ENCODE results near the gene BEX3.

Gene BEX3

GRCh38 chrX:103414561-103414960 lies 38.2 kb downstream of the BEX3 start (continued):
- TF ChIP-seq PBX3 (CRISPR knock-in tag; IDR thresholded peaks at IDR 0.05) (no peak), ZNF391 (tag by site-specific recombination; IDR thresholded peaks at IDR 0.05; ENCODE audit: borderline replicate concordance, low read depth) (no peak)

DNA sequence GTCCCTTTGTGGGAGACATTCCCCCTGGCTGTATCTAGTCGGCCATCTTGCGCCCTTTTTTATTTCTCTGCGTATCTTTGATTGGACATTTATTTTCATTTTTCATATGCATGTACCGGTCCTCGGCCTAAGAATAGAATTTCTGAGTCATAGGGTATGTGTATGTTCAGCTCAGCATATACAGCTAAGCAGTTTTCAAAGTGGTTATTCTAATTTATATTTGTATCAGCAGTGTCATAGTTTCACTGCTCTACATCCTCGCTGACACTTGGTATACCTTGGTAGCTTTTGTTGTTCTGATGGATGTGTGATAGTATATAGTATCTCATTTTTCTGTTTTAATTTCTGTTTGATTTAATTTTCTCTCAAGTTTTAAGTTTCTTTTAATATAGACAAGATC lies 38.7 kb downstream of the BEX3 start:
- peak; percentile 55; the same call in 1 of the 2 replicates for TF ChIP-seq ZNF664 (tag by site-specific recombination; IDR thresholded peaks at IDR 0.05)
- TF ChIP-seq ZNF404 (tag by site-specific recombination; IDR thresholded peaks at IDR 0.05), result no peak
- ChIA-PET POLR2A (interaction anchor here (0.6 kb wide), 1 partner anchor 36 kb away, joined by 3 read pairs; no protein-coding TSS in a partner anchor), CTCF (no interaction called here)
- Histone ChIP-seq H3K4me3 (ENCODE audit: low read depth, low read length) (no peak overlapping the region), H3K4me1 (ENCODE audit: control insufficient read depth, insufficient read depth, low read length) (no peaks in the 10 kb centered on the region), H3K27ac (ENCODE audit: extremely low read depth, low read depth, low read length) (no peak overlapping the region), H3K9me3 (ENCODE audit: control insufficient read depth, insufficient read depth, low read depth, low read length) (no peaks in the 10 kb centered on the region), H3K36me3 (ENCODE audit: control insufficient read depth in 2 of 2, insufficient read depth in 1 of 2, low read length in 2 of 2) (no peaks in the 10 kb centered on the region)

GRCh38 chrX:103415528-103415927 lies 39.2 kb downstream of the BEX3 start:
- POLR2A ChIA-PET, result no interaction called here
- no peaks in the 10 kb centered on the region for H3K4me1 ChIP-seq (ENCODE audit: control insufficient read depth, insufficient read depth, low read length)
- H3K27ac ChIP-seq (ENCODE audit: extremely low read depth, low read depth, low read length), result no peak overlapping the region
- no peak overlapping the region for H3K4me3 ChIP-seq (ENCODE audit: low read depth, low read length)
- no peaks in the 10 kb centered on the region for H3K36me3 ChIP-seq (ENCODE audit: control insufficient read depth in 2 of 2, insufficient read depth in 1 of 2, low read length in 2 of 2)
- TF ChIP-seq ZNF529 (tag by site-specific recombination; IDR thresholded peaks at IDR 0.05; ENCODE audit: insufficient replicate concordance) (no peak), ZNF658 (tag by site-specific recombination; IDR thresholded peaks at IDR 0.05) (no peak), ZNF791 (tag by site-specific recombination; IDR thresholded peaks at IDR 0.05) (no peak), ZNF184 (tag by site-specific recombination; IDR thresholded peaks at IDR 0.05) (no peak), ZNF302 (tag by site-specific recombination; IDR thresholded peaks at IDR 0.05; ENCODE audit: low read depth) (no peak), ZNF24 (tag by site-specific recombination; IDR thresholded peaks at IDR 0.05) (no peak), ZNF391 (tag by site-specific recombination; IDR thresholded peaks at IDR 0.05; ENCODE audit: borderline replicate concordance, low read depth) (no peak), ZFP69B (tag by site-specific recombination; IDR thresholded peaks at IDR 0.05) (no peak)
- TF ChIP-seq, protein P1, sequence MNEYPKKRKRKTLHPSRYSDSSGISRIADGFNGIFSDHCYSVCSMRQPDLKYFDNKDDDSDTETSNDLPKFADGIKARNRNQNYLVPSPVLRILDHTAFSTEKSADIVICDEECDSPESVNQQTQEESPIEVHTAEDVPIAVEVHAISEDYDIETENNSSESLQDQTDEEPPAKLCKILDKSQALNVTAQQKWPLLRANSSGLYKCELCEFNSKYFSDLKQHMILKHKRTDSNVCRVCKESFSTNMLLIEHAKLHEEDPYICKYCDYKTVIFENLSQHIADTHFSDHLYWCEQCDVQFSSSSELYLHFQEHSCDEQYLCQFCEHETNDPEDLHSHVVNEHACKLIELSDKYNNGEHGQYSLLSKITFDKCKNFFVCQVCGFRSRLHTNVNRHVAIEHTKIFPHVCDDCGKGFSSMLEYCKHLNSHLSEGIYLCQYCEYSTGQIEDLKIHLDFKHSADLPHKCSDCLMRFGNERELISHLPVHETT (tag by site-specific recombination; IDR thresholded peaks at IDR 0.05), result no peak
- H3K9me3 ChIP-seq (ENCODE audit: control insufficient read depth, insufficient read depth, low read depth, low read length), result no peaks in the 10 kb centered on the region
- CTCF ChIA-PET, result no interaction called here

DNA sequence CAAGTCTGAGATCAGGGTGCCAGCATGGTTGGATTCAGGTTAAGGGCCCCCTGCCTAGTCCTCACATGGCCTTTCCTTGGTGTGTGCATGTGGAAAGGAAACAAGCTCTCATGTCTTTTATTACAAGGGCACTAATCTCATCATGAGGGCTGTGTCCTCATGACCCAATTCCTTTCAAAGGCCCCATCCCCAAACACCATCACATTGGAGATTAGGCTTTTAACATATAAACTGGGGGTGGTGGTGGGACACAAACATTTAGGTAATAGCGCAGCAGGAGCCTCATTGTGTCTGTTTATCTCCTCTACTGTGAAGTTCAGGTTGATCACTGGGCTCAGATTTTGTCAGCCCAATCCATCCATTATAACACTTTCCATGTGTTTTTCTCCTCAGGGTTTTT lies 41.0 kb downstream of the BEX3 start:
- Histone ChIP-seq H3K36me3 (ENCODE audit: control insufficient read depth in 2 of 2, insufficient read depth in 1 of 2, low read length in 2 of 2) (no peaks in the 10 kb centered on the region), H3K4me3 (ENCODE audit: low read depth, low read length) (no peak overlapping the region), H3K4me1 (ENCODE audit: control insufficient read depth, insufficient read depth, low read length) (no peaks in the 10 kb centered on the region), H3K9me3 (ENCODE audit: control insufficient read depth, insufficient read depth, low read depth, low read length) (no peaks in the 10 kb centered on the region), H3K27ac (ENCODE audit: extremely low read depth, low read depth, low read length) (no peak overlapping the region)
- TF ChIP-seq ZNF707 (tag by site-specific recombination; IDR thresholded peaks at IDR 0.05) (no peak), ZNF146 (tag by site-specific recombination; IDR thresholded peaks at IDR 0.05) (no peak), ZNF169 (tag by site-specific recombination; IDR thresholded peaks at IDR 0.05) (no peak), ZNF114 (tag by site-specific recombination; IDR thresholded peaks at IDR 0.05) (no peak)
- TF ChIP-seq, protein P2, sequence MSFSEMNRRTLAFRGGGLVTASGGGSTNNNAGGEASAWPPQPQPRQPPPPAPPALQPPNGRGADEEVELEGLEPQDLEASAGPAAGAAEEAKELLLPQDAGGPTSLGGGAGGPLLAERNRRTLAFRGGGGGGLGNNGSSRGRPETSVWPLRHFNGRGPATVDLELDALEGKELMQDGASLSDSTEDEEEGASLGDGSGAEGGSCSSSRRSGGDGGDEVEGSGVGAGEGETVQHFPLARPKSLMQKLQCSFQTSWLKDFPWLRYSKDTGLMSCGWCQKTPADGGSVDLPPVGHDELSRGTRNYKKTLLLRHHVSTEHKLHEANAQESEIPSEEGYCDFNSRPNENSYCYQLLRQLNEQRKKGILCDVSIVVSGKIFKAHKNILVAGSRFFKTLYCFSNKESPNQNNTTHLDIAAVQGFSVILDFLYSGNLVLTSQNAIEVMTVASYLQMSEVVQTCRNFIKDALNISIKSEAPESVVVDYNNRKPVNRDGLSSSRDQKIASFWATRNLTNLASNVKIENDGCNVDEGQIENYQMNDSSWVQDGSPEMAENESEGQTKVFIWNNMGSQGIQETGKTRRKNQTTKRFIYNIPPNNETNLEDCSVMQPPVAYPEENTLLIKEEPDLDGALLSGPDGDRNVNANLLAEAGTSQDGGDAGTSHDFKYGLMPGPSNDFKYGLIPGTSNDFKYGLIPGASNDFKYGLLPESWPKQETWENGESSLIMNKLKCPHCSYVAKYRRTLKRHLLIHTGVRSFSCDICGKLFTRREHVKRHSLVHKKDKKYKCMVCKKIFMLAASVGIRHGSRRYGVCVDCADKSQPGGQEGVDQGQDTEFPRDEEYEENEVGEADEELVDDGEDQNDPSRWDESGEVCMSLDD (tag by site-specific recombination; IDR thresholded peaks at IDR 0.05), result no peak
- CTCF ChIA-PET, result no interaction called here
- POLR2A ChIA-PET, result interaction anchor here (1.5 kb wide), 1 partner anchor 13 kb away, joined by 4 read pairs; no protein-coding TSS in a partner anchor

All from HEK293 (cell line).